PC-3 (cell line): ENCODE measurements around the gene ADAT2. TPM values are rescaled to one million over a fixed set of nuclear protein-coding genes. Genes with fewer than 3 reads are reported as not detected.
"Not testable (repeated sequence)": the region's sequence is repeated elsewhere in the genome, so short reads cannot be mapped to it uniquely, and the experiment has no call there.

Source experiments
- ATAC-seq: fragments of 200-7000 bp; cut with Tn5 transposase; 2 replicates; pipeline ENCODE4 v1.9.1; 2020; ENCODE audit warnings: mild to moderate bottlenecking, moderate library complexity
- BruUV-seq: library from RNA; stranded (reverse); fragments of 400-500 nt; replicated peaks from 2 replicates; lab custom pipeline; 2021; lab: Mats Ljungman, UMichigan
- CTCF ChIA-PET: fragments of 300-600 bp; sonication (Branson Sonifier 250); formaldehyde crosslinking; loops from one replicate; lab custom pipeline; 2022; ENCODE audit warnings: antibody characterized with exemption; lab: Charles Lee
- POLR2A ChIA-PET: fragments of 300-600 bp; sonication (Branson Sonifier 250); formaldehyde crosslinking; loops from one replicate; lab custom pipeline; 2022; ENCODE audit warnings: antibody characterized with exemption; ENCODE audit not compliant: unreplicated experiment; lab: Charles Lee
- DNase-seq: peaks from one replicate; pipeline ENCODE4 v3.0.0-alpha.2; 2015
- H2AFZ ChIP-seq: fragments of 300-600 bp; sonication (generic); 2 replicates; pipeline ENCODE4 v1.6.0; 2016; ENCODE audit warnings: antibody characterized with exemption, low read length
- H3F3A ChIP-seq: fragments of 300-600 bp; sonication (generic); one replicate; pipeline ENCODE4 v1.6.0; 2017; ENCODE audit warnings: antibody characterized with exemption, low read length, control low read depth, mild to moderate bottlenecking; ENCODE audit not compliant: unreplicated experiment
- H3K27ac ChIP-seq: fragments of 300-600 bp; sonication (generic); 2 replicates; pipeline ENCODE4 v1.5.1; 2016; ENCODE audit warnings: mild to moderate bottlenecking, low read length
- H3K27me3 ChIP-seq: fragments of 300-600 bp; sonication (generic); 2 replicates; pipeline ENCODE4 v1.6.1; 2016; ENCODE audit warnings: low read length, mixed read lengths
- H3K36me3 ChIP-seq: fragments of 300-600 bp; sonication (generic); 2 replicates; pipeline ENCODE4 v1.6.1; 2016; ENCODE audit warnings: low read depth, mixed run types, low read length, mixed read lengths
- H3K4me1 ChIP-seq: fragments of 300-600 bp; sonication (generic); 2 replicates; pipeline ENCODE4 v1.5.1; 2016; ENCODE audit warnings: low read length; ENCODE audit not compliant: insufficient read depth
- H3K4me2 ChIP-seq: fragments of 300-600 bp; sonication (generic); 2 replicates; pipeline ENCODE4 v1.6.0; 2016; ENCODE audit warnings: low read length
- H3K4me3 ChIP-seq: fragments of 300-600 bp; sonication (generic); 2 replicates; pipeline ENCODE4 v1.5.1; 2016; ENCODE audit warnings: mild to moderate bottlenecking, low read length, mixed read lengths
- H3K79me2 ChIP-seq: fragments of 300-600 bp; sonication (generic); 2 replicates; pipeline ENCODE4 v1.6.1; 2017; ENCODE audit warnings: low read length, mixed read lengths
- H3K9ac ChIP-seq: fragments of 300-600 bp; sonication (generic); 2 replicates; pipeline ENCODE4 v1.6.0; 2016; ENCODE audit warnings: mild to moderate bottlenecking, low read length
- H3K9me2 ChIP-seq: fragments of 300-600 bp; sonication (generic); replicated peaks from 2 replicates; pipeline ENCODE4 v1.6.1; 2016; ENCODE audit warnings: mixed run types, low read length, mixed read lengths
- H3K9me3 ChIP-seq: fragments of 300-600 bp; sonication (generic); 2 replicates; pipeline ENCODE4 v1.6.1; 2016; ENCODE audit warnings: low read length, mixed read lengths
- H4K20me1 ChIP-seq: fragments of 300-600 bp; sonication (generic); 2 replicates; pipeline ENCODE4 v1.6.1; 2016; ENCODE audit warnings: low read length, mixed read lengths
- CTCF ChIP-seq: fragments of 300-600 bp; sonication (generic); conservative IDR thresholded peaks from 2 replicates; pipeline ENCODE4 v1.5.1; 2017; ENCODE audit warnings: antibody characterized with exemption, low read depth, mild to moderate bottlenecking, low read length
- EZH2 ChIP-seq: fragments of 300-600 bp; sonication (generic); IDR thresholded peaks from one replicate; pipeline ENCODE4 v1.6.1; 2017; ENCODE audit warnings: antibody characterized with exemption, mild to moderate bottlenecking, low read length; ENCODE audit not compliant: unreplicated experiment
- EZH2phosphoT487 ChIP-seq: fragments of 300-600 bp; sonication (generic); IDR thresholded peaks from 2 replicates; pipeline ENCODE4 v1.6.1; 2018; ENCODE audit warnings: mild to moderate bottlenecking, antibody characterized with exemption, low read length, borderline replicate concordance
- intact Hi-C: fragments of 100-400 bp; cut with micrococcal nuclease; formaldehyde crosslinking; loops from 2 replicates; pipeline ENCODE4 v1.9.0; 2023
- total RNA-seq: library from RNA; depleted of rRNA; stranded (reverse); fragments of >200 nt; gene quantifications from 2 replicates; pipeline ENCODE4 v1.2.3, GENCODE V29; 2014

Gene ADAT2
- total RNA-seq, 1 experiment from 2014 or later: 5.1 TPM

- no peaks in the 10 kb centered on the region for H3F3A ChIP-seq
- BruUV-seq: no TSS peak
- H3K9me3 ChIP-seq: no peaks in the 10 kb centered on the region
- H3K4me2 ChIP-seq: no peak overlapping the region
- no peaks in the 10 kb centered on the region for H3K4me1 ChIP-seq
- CTCF ChIA-PET: no interaction called here
- H4K20me1 ChIP-seq: no peaks in the 10 kb centered on the region
- no peaks in the 10 kb centered on the region for H3K79me2 ChIP-seq
- no peaks in the 10 kb centered on the region for H3K9me2 ChIP-seq
- POLR2A ChIA-PET: no interaction called here
- no peak for TF ChIP-seq EZH2phosphoT487
- TF ChIP-seq EZH2: no peak
- no peak for TF ChIP-seq CTCF
- H3K4me3 ChIP-seq: no peak overlapping the region
- ATAC-seq (no peak), DNase-seq (no peak)
- peaks cover 5% of the 10 kb centered on the region; the same call in 1 of the 2 replicates for H3K36me3 ChIP-seq
- H3K9ac ChIP-seq: no peak overlapping the region
- H3K27ac ChIP-seq: no peak overlapping the region
- H2AFZ ChIP-seq: no peak overlapping the region
- H3K27me3 ChIP-seq: no peaks in the 10 kb centered on the region
- intact Hi-C loops: no loop called here
Observed at GRCh38 chr6:143478479-143479062, 28.1 kb upstream of the ADAT2 start.

GRCh38 chr6:143476545-143476944 lies 26.1 kb upstream of the ADAT2 start:
- H4K20me1 ChIP-seq: no peaks in the 10 kb centered on the region
- no peak overlapping the region for H2AFZ ChIP-seq
- no TSS peak for BruUV-seq
- no peaks in the 10 kb centered on the region for H3F3A ChIP-seq
- H3K4me1 ChIP-seq: no peaks in the 10 kb centered on the region
- H3K79me2 ChIP-seq: no peaks in the 10 kb centered on the region
- H3K27me3 ChIP-seq: no peaks in the 10 kb centered on the region
- no peaks in the 10 kb centered on the region for H3K9me3 ChIP-seq
- H3K4me3 ChIP-seq: no peak overlapping the region
- no peak overlapping the region for H3K27ac ChIP-seq
- CTCF ChIA-PET: no interaction called here
- no peak for ATAC-seq
- no peak overlapping the region for H3K4me2 ChIP-seq
- intact Hi-C loops: no loop called here
- TF ChIP-seq EZH2phosphoT487: no peak
- TF ChIP-seq CTCF: no peak
- TF ChIP-seq EZH2: no peak
- POLR2A ChIA-PET: no interaction called here
- H3K9me2 ChIP-seq: no peaks in the 10 kb centered on the region
- H3K36me3 ChIP-seq: peaks cover 20% of the 10 kb centered on the region; the same call in 1 of the 2 replicates
- DNase-seq: no peak
- H3K9ac ChIP-seq: no peak overlapping the region

- intact Hi-C loops: no loop called here
- H3K4me3 ChIP-seq: no peak overlapping the region
- H3K9me3 ChIP-seq: no peaks in the 10 kb centered on the region
- H3K4me2 ChIP-seq: no peak overlapping the region
- ATAC-seq (no peak), DNase-seq (no peak)
- ChIA-PET CTCF (no interaction called here), POLR2A (no interaction called here)
- H3F3A ChIP-seq: no peaks in the 10 kb centered on the region
- H4K20me1 ChIP-seq: no peaks in the 10 kb centered on the region
- no peaks in the 10 kb centered on the region for H3K9me2 ChIP-seq
- TF ChIP-seq EZH2phosphoT487: no peak
- TF ChIP-seq EZH2: no peak
- no peak for TF ChIP-seq CTCF
- no peak overlapping the region for H2AFZ ChIP-seq
- H3K79me2 ChIP-seq: no peaks in the 10 kb centered on the region
- H3K4me1 ChIP-seq: peaks cover 10% of the 10 kb centered on the region
- H3K9ac ChIP-seq: no peak overlapping the region
- H3K27me3 ChIP-seq: no peaks in the 10 kb centered on the region
- peaks cover 15% of the 10 kb centered on the region; the same call in 1 of the 2 replicates for H3K36me3 ChIP-seq
- no TSS peak for BruUV-seq
- no peak overlapping the region for H3K27ac ChIP-seq
Observed at GRCh38 chr6:143471822-143472221, 21.3 kb upstream of the ADAT2 start.

DNA sequence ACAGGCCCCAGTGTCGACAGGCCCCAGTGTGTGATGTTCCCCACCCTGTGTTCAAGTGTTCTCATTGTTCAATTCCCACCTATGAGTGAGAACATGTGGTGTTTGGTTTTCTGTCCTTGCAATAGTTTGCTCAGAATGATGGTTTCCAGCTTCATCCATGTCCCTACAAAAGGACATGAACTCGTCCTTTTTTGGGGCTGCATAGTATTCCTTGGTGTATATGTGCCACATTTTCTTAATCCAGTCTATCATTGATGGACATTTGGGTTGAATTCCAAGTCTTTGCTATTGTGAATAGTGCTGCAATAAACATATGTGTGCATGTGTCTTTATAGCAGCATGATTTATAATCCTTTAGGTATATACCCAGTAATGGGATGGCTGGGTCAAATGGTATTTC lies 18.3 kb upstream of the ADAT2 start:
- H3K9me3 ChIP-seq, H3K9ac ChIP-seq, H3K4me2 ChIP-seq, BruUV-seq, H3K79me2 ChIP-seq, H2AFZ ChIP-seq, intact Hi-C loops, H3K27ac ChIP-seq, POLR2A ChIA-PET, ATAC-seq, CTCF ChIA-PET, H4K20me1 ChIP-seq, DNase-seq, H3K4me3 ChIP-seq, H3F3A ChIP-seq, H3K27me3 ChIP-seq, H3K9me2 ChIP-seq: not testable (repeated sequence)
- Histone ChIP-seq H3K4me1 (peaks cover 20% of the 10 kb centered on the region), H3K36me3 (peaks cover 15% of the 10 kb centered on the region; the same call in 1 of the 2 replicates)
